Glutamatergic neuron (in vitro differentiated cells): ENCODE data around the gene SSX2. TPM values are rescaled to one million over a fixed set of nuclear protein-coding genes. Genes with fewer than 3 reads are reported as not detected.
"Not testable (repeated sequence)": the region's sequence is repeated elsewhere in the genome, so short reads cannot be mapped to it uniquely, and the experiment has no call there.

Source experiments
- DNase-seq: peaks from one replicate; pipeline ENCODE4 v3.0.0; 2022
- H3K27ac Mint-ChIP-seq: one replicate; pipeline ENCODE4 v1.8.0; 2020; ENCODE audit warnings: mild to moderate bottlenecking, mixed read lengths, inconsistent platforms; ENCODE audit not compliant: unreplicated experiment
- H3K27me3 Mint-ChIP-seq: one replicate; pipeline ENCODE4 v1.8.0; 2020; ENCODE audit warnings: mild to moderate bottlenecking, moderate library complexity, mixed read lengths, inconsistent platforms; ENCODE audit not compliant: unreplicated experiment
- H3K36me3 Mint-ChIP-seq: one replicate; pipeline ENCODE4 v1.8.0; 2020; ENCODE audit warnings: mild to moderate bottlenecking, mixed read lengths, inconsistent platforms; ENCODE audit not compliant: unreplicated experiment
- H3K4me1 Mint-ChIP-seq: one replicate; pipeline ENCODE4 v1.8.0; 2020; ENCODE audit warnings: mild to moderate bottlenecking, low read depth, mixed read lengths, inconsistent platforms; ENCODE audit not compliant: unreplicated experiment
- H3K4me3 Mint-ChIP-seq: one replicate; pipeline ENCODE4 v1.8.0; 2020; ENCODE audit warnings: mild to moderate bottlenecking, mixed read lengths, inconsistent platforms; ENCODE audit not compliant: unreplicated experiment
- H3K9me3 Mint-ChIP-seq: one replicate; pipeline ENCODE4 v1.8.0; 2020; ENCODE audit warnings: mild to moderate bottlenecking, moderate library complexity, mixed read lengths, inconsistent platforms; ENCODE audit not compliant: unreplicated experiment
- long read RNA-seq: library from polyadenylated mRNA; unstranded; transcript quantifications from one replicate; pipeline ENCODE4 v2.0.0, GENCODE V29; 2020; ENCODE audit not compliant: unreplicated experiment
- total RNA-seq: library from RNA; stranded (reverse); fragmentation: NEBNext Ultra II Directional; extraction: Animal tissue kit (Norgen Biotek cat#: 25700); gene quantifications from one replicate; pipeline ENCODE4 v1.2.1, GENCODE V29; 2021; ENCODE audit not compliant: unreplicated experiment

SSX2 gene
- total RNA-seq, result not detected
- long read RNA-seq, result 0 reads

GRCh38 chrX:52707078-52707477, at the start of gene SSX2:
TSS of gene SSX2 (minus strand) at chrX:52707178. CDS start at chrX:52705749, 1,429 bp downstream.
- H3K9me3 Mint-ChIP-seq, H3K27ac Mint-ChIP-seq, H3K27me3 Mint-ChIP-seq, H3K4me3 Mint-ChIP-seq, H3K36me3 Mint-ChIP-seq, H3K4me1 Mint-ChIP-seq, DNase-seq: not testable (repeated sequence)

DNA sequence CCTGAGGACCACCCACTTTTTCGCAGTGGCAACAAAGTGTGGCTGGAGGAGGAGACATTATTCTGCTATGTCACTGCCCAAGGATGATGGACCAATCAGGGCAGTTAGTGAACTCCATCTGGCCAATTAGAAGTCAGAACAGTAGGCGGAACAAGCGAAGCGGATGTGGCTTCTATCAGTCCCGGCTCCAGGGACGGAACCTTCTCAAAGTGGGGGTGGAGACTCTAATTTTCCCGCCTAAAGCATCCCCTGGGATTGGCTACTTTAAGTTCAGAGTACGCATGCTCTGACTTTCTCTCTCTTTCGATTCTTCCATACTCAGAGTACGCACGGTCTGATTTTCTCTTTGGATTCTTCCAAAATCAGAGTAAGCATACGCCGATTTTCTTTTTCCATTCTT, 44.0 kb upstream of the SSX2 start, which contains the start of gene SSX2B:
TSS of gene SSX2B (plus strand) at position 301 of the 400 bp plus-strand sequence. CDS start 1,429 bp downstream, outside the sequence.
- not testable (repeated sequence) for H3K4me1 Mint-ChIP-seq, H3K9me3 Mint-ChIP-seq, H3K27me3 Mint-ChIP-seq, DNase-seq, H3K36me3 Mint-ChIP-seq, H3K4me3 Mint-ChIP-seq, H3K27ac Mint-ChIP-seq

GRCh38 chrX:52692034-52692433, 14.9 kb downstream of the SSX2 start:
- not testable (repeated sequence) for H3K4me1 Mint-ChIP-seq, H3K9me3 Mint-ChIP-seq, DNase-seq, H3K27me3 Mint-ChIP-seq, H3K4me3 Mint-ChIP-seq, H3K27ac Mint-ChIP-seq, H3K36me3 Mint-ChIP-seq

DNA sequence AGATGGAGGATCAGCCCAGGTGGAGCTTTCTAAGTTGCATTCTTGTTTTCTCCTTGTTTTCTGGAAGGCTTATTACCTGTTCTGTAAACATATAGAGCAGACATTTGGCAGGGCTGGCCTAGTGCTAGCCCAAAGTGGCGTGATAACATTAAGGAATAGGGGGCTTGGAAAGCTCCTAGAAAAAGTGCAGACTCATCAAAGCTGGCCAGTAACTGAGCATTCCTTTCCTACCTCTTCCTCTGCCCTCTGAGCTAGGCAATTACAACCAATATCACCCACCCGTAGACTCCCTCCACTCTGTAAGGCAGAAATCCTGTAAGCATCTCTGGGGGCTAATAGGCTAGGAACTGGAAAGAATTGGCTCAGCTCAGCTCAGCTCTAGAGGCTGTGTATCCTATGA, 44.8 kb downstream of the SSX2 start:
- H3K4me1 Mint-ChIP-seq, H3K27me3 Mint-ChIP-seq, DNase-seq, H3K9me3 Mint-ChIP-seq, H3K36me3 Mint-ChIP-seq, H3K4me3 Mint-ChIP-seq, H3K27ac Mint-ChIP-seq: not testable (repeated sequence)

DNA sequence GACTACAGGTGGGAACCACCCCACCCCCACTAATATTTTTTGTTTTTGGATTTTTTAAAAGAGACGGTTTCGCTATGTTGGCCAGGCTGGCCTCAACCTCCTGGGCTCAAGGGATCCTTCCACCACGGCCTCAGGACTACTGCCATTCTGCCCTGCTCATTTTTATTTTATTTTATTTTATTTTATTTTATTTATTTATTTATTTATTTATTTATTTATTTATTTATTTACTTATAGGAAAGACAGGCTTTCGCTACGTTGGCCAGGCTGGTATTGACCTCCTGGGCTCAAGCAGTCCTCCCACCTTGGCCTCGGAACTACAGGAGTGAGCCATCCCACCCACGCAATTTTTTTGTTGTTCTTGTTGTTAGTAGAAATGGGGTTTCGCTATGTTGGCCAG, 51.5 kb downstream of the SSX2 start:
- not testable (repeated sequence) for H3K27ac Mint-ChIP-seq, H3K9me3 Mint-ChIP-seq, H3K4me3 Mint-ChIP-seq, H3K4me1 Mint-ChIP-seq, DNase-seq, H3K36me3 Mint-ChIP-seq, H3K27me3 Mint-ChIP-seq

- H3K4me3 Mint-ChIP-seq, H3K4me1 Mint-ChIP-seq, H3K27ac Mint-ChIP-seq, DNase-seq, H3K27me3 Mint-ChIP-seq, H3K9me3 Mint-ChIP-seq, H3K36me3 Mint-ChIP-seq: not testable (repeated sequence)
Measured at GRCh38 chrX:52654800-52655199, 52.2 kb downstream of the SSX2 start, which contains the start of gene SSX7. TSS of gene SSX7 (minus strand) at chrX:52654900. CDS start at chrX:52653472, 1,428 bp downstream.

DNA sequence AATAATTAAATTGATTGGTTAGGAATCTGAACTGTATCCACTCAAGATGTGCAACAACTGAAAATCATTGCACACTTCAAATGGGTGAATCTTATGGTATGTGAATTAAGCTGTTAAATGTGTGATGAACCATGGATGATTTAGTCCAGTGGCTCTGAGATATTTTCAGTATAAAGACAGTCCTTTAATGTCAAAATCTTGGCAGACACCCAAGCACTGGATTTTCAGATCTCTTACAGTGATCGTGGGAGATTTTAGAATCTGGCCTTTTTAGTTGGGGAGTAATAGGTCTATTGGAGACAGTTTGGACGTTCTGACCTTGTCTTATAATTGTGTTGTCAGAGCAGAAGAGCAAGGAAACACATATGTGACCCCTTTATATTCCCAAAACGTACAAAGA, 56.3 kb downstream of the SSX2 start:
- H3K27me3 Mint-ChIP-seq, H3K27ac Mint-ChIP-seq, H3K4me3 Mint-ChIP-seq: not testable (repeated sequence)

DNA sequence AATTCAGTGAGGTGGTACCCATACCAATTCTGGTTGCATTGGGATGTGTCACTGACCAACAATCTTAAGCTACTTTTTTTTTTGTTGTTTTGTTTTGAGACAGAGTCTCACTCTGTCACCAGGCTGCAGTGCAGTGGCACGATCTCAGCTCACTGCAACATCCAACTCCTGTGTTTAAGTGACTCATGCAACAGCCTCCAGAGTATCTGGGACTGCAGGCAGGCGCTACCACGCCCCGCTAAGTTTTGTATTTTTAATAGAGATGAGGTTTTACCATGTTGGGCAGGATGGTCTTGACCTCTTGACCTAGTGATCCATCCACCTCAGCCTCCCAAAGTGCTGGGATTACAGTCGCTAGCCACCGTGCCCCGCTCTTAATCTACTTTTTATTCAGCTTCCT, 58.0 kb downstream of the SSX2 start:
- H3K4me3 Mint-ChIP-seq, H3K9me3 Mint-ChIP-seq, H3K27me3 Mint-ChIP-seq, DNase-seq, H3K27ac Mint-ChIP-seq, H3K36me3 Mint-ChIP-seq, H3K4me1 Mint-ChIP-seq: not testable (repeated sequence)

More for the DNA sequence above, 56.3 kb downstream of the SSX2 start:
- DNase-seq, H3K36me3 Mint-ChIP-seq, H3K4me1 Mint-ChIP-seq, H3K9me3 Mint-ChIP-seq: not testable (repeated sequence)

Other genes with a start within 250 kb of the SSX2 start
- gene XAGE1A, start 211.4 kb downstream of the SSX2 start, total RNA-seq, result not detected
- not detected for gene XAGE1B, start 190.1 kb downstream of the SSX2 start, total RNA-seq
- gene SSX7, start 52.3 kb downstream of the SSX2 start, total RNA-seq, result not detected
- not detected for gene SSX2B, start 44.1 kb upstream of the SSX2 start, total RNA-seq
- not detected for gene SPANXN5, start 90.2 kb upstream of the SSX2 start, total RNA-seq
- not detected for gene XAGE5, start 104.1 kb upstream of the SSX2 start, total RNA-seq
- gene XAGE3, start 160.9 kb upstream of the SSX2 start, total RNA-seq, result not detected
- 11.8 TPM for gene FAM156B, start 190.2 kb upstream of the SSX2 start, total RNA-seq